HG02623 (cell line): Measurements from ENCODE around the gene HAND1.

Experiments used
- ATAC-seq: cut with Tn5 transposase; IDR thresholded peaks from one replicate; pipeline ENCODE4 v1.9.1; 2021; ENCODE audit warnings: moderate library complexity; ENCODE audit not compliant: unreplicated experiment

Gene HAND1

GRCh38 chr5:154479944-154480750, 2.1 kb upstream of the HAND1 start:
- ATAC-seq = no peak

GRCh38 chr5:154479160-154479943, 1.3 kb upstream of the HAND1 start:
- no peak for ATAC-seq

GRCh38 chr5:154478752-154479159, 729 bp upstream of the HAND1 start:
- ATAC-seq = no peak

GRCh38 chr5:154477382-154478223, 424 bp downstream of the HAND1 start:
- ATAC-seq = no peak

GRCh38 chr5:154476354-154477205, 1.4 kb downstream of the HAND1 start:
- no peak for ATAC-seq

GRCh38 chr5:154475591-154476353, 2.3 kb downstream of the HAND1 start:
- ATAC-seq = no peak

- ATAC-seq = no peak
Measured at GRCh38 chr5:154474396-154475334, 3.4 kb downstream of the HAND1 start.

- no peak for ATAC-seq
Measured at GRCh38 chr5:154473581-154474283, 4.3 kb downstream of the HAND1 start.

- ATAC-seq = no peak
Measured at GRCh38 chr5:154472871-154473580, 5.0 kb downstream of the HAND1 start.

- no peak for ATAC-seq
Measured at GRCh38 chr5:154470947-154471870, 6.8 kb downstream of the HAND1 start.

GRCh38 chr5:154470137-154470536, 7.9 kb downstream of the HAND1 start:
- ATAC-seq = no peak

GRCh38 chr5:154467655-154468354, 10.2 kb downstream of the HAND1 start:
- peak; percentile 96 for ATAC-seq

- ATAC-seq = no peak
Measured at GRCh38 chr5:154466671-154467070, 11.4 kb downstream of the HAND1 start.

GRCh38 chr5:154466147-154466546, 11.9 kb downstream of the HAND1 start:
- no peak for ATAC-seq

GRCh38 chr5:154465169-154465568, 12.9 kb downstream of the HAND1 start:
- ATAC-seq = no peak

- no peak for ATAC-seq
Measured at GRCh38 chr5:154464438-154464837, 13.6 kb downstream of the HAND1 start.
